ENCODE measurements around the gene PLCB2.

The PLCB2 gene

DNA sequence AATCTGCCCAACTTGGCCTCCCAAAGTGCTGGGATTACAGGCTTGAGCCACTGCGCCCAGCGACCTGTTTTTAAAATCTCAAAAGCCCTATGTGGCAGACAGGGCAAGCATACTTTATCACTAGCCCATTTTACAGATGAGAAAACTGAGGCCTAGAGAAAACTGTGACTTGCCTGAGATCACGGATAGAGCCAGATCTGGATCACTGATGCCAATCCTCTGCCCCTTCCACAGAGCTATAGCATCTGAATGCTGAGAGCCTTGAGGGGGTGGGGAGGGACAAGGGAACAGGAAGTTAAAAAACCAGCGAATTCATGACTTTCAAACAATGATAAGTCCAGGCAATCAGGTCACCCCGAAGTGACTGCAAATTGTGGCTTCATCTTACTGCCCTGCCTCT is 32.2 kb downstream of the PLCB2 start:
- FAIRE-seq (no peak), DNase-seq (ENCODE audit: extremely low spot score, insufficient read length, low read depth) (no peak)

DNA sequence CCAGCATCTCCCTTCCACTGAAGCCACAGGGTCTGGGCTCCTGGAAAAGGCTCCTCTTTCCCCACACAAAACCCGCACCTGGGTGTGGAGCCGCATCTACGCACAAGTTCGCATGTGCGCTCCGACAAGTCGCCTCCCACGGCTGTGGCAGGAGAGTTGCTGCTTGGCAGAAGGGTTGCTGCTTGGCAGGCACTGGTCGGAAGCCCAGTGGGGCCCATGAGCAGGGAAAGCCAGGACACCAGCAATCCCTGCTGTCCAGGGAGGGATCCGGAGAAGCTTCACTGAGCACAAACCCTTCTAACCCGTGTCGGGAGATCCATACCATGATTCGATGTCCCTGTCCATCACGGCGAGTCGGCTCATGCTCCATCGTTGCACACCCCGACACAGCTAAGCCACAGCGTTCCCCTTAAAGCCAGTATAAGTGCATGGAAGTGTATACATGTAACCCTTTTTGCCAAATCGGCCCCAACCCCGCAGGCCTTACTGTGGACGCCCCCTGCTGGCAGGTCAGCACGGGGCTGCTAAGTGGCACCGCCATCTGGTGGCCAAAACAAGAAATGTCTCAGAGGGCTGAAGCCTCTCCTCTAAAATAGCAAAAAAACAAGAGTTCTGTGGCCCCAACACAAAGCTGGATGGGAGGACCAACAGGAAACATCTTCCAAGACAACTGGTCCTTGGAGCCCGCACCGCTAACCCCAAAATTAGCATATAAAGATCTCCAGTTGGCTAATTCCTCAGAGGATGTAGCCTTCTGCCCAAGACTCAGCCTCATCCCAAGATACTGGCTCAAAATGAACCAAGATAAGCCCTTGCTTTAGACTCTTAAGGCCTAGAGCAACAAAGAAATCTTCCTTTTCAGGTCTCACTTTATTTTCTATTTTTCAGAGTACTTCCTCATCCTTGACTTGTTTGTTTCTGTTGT is 33.1 kb downstream of the PLCB2 start:
- peak; percentile 76 for DNase-seq (ENCODE audit: extremely low spot score, insufficient read length, low read depth)
- FAIRE-seq: peak; percentile 88

DNA sequence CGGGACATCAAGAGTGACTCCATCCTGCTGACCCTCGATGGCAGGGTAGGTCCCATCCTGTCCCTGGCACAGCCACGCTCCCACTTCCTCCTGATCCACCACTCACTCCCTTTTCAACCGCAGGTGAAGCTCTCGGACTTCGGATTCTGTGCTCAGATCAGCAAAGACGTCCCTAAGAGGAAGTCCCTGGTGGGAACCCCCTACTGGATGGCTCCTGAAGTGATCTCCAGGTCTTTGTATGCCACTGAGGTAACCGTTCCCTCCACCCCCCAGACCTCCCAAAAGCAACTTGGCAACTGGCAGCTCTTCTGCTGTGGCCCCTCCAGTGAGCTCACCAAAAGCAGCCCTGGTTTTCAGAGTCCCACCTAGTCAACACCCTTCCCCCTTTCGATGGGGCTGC is 34.3 kb downstream of the PLCB2 start:
- no peak for FAIRE-seq
- no peak for DNase-seq (ENCODE audit: extremely low spot score, insufficient read length, low read depth)

GRCh38 chr15:40272485-40273056 is 35.2 kb downstream of the PLCB2 start:
- DNase-seq (ENCODE audit: extremely low spot score, insufficient read length, low read depth) (no peak), FAIRE-seq (no peak)

DNA sequence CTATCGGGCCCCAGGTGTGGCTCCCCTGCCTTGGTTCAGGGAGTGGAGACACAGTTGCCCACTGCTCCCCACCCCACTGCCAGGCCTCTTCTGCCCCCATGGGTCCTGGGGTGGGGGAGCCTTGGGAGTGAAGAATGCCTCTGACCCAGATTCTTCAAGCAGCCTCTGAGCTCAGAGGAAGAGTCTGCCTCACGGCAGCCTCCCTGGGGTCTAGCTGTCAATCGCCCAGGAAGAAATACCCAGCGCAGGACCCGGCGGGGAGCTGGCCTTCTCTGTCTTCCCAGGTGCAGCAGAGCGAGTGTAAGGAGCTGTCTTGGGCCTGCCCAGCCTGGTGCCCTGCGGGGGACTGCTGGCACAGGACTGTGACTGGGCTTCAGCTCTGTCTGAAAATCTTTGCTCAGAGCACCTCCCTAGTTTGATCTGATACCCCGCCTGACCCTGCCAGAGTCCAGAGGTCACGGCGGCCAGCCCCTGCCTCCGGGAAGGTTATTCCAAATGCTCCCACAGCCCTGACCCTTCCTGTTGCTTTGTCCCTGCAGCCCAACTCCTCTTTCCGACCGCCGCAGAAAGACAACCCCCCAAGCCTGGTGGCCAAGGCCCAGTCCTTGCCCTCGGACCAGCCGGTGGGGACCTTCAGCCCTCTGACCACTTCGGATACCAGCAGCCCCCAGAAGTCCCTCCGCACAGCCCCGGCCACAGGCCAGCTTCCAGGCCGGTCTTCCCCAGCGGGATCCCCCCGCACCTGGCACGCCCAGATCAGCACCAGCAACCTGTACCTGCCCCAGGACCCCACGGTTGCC is 35.9 kb downstream of the PLCB2 start:
- no peak for DNase-seq (ENCODE audit: extremely low spot score, insufficient read length, low read depth)
- FAIRE-seq: no peak

GRCh38 chr15:40270246-40270995 is 37.3 kb downstream of the PLCB2 start:
- no peak for DNase-seq (ENCODE audit: extremely low spot score, insufficient read length, low read depth)
- FAIRE-seq: no peak

DNA sequence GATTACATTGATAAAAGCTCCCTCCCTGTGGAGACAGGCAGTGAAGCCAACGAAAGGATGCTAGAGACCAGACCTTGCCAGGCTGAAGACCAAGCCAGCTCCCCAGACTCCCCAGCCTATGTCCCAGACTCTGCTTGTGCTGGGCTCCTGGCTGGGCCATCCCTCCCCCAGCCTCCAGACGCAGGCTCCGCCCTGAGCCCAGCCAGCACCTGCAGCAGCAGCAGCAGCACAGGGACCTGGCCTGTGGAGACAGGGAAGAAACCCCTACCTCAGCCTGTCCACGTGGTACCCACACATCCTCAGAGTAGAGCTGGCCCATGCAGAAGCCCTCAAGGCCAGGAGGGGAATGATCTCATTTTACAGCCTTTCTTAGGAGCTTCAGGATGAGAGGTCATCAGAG is 38.1 kb downstream of the PLCB2 start:
- no peak for FAIRE-seq
- DNase-seq (ENCODE audit: extremely low spot score, insufficient read length, low read depth): no peak

DNA sequence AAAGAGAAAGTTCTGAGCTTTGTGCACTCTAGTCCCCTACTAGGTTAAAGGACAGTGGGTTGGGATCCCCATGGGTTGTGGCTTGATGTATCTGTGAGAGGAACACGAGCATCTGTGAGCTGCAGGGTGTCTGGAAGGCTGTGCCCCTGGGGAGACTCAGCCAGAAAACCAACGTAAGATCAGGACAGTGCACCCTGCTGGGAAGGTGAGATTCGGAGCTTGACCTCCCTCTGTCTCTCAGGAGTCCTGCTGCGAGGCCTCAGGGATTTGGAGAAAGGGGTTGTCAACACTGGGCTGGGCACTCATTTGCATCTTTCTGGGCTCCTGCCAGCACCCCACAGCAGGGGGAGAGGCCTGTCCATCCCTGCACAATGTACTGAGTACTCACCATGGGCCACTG is 40.1 kb downstream of the PLCB2 start:
- DNase-seq (ENCODE audit: extremely low spot score, insufficient read length, low read depth) (no peak), FAIRE-seq (no peak)

GRCh38 chr15:40266828-40267304 is 40.9 kb downstream of the PLCB2 start:
- FAIRE-seq (no peak), DNase-seq (ENCODE audit: extremely low spot score, insufficient read length, low read depth) (no peak)

GRCh38 chr15:40265875-40266274 is 41.9 kb downstream of the PLCB2 start:
- FAIRE-seq (no peak), DNase-seq (ENCODE audit: extremely low spot score, insufficient read length, low read depth) (no peak)

DNA sequence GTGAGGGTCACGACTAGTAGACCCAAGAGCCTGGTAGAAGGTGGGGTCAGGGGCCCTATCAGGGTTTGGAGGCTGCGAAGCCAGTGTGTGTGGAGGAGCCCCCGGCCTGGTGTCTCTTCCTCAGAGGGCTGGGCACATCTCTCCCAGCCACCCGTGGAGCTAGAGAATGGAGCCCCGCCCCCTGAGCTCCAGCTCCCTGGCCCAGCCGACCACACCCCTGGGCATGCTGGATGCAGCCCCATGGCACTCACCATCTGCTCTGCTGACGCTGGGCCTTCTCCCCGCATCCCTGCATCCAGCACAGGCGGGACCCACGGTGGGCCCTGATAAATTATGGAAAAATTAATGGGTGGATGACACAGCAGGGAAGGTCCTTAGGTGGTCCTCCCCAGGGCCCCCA is 42.4 kb downstream of the PLCB2 start:
- DNase-seq (ENCODE audit: extremely low spot score, insufficient read length, low read depth) (no peak), FAIRE-seq (no peak)

- FAIRE-seq (no peak), DNase-seq (ENCODE audit: extremely low spot score, insufficient read length, low read depth) (no peak)
Observed at GRCh38 chr15:40264321-40265153, 43.2 kb downstream of the PLCB2 start.

DNA sequence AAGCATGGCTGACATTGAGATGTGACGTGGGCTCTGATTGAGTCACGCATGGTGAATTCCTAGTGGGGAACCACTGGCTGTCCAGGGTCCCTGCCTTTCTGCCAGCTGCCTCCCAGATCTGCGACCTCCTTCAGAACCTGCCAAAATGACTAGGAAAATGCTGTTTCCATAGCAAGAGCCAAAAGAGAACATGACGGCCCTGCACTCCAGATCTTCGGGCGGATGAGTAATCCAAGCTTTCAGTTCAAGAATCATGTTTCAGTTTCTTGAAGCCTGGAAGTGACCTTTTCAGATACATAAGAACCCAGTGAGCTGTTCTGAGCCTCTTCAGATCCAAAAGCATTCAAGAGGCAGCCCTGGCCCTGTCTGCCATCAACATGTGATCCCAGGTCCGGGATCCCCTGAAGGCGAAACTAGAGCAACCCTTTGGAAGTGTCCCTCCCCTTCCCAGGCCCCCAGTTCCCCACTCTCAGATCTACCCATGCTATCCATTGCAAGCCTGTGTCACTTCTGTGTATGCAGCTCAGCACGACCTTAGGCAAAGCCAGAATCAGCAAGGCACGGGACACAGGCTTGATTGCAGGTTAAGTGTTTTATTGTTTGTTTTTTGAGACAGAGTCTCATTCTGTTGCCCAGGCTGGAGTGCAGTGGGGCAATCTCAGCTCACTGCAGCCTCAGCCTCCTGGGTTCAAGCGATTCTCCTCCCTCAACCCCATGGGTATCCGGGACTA is 44.5 kb downstream of the PLCB2 start:
- no peak for FAIRE-seq
- no peak for DNase-seq (ENCODE audit: extremely low spot score, insufficient read length, low read depth)

- FAIRE-seq: no peak
- no peak for DNase-seq (ENCODE audit: extremely low spot score, insufficient read length, low read depth)
Observed at GRCh38 chr15:40259021-40259420, 48.7 kb downstream of the PLCB2 start.

GRCh38 chr15:40258544-40258943 is 49.2 kb downstream of the PLCB2 start:
- FAIRE-seq (no peak), DNase-seq (ENCODE audit: extremely low spot score, insufficient read length, low read depth) (no peak)

DNA sequence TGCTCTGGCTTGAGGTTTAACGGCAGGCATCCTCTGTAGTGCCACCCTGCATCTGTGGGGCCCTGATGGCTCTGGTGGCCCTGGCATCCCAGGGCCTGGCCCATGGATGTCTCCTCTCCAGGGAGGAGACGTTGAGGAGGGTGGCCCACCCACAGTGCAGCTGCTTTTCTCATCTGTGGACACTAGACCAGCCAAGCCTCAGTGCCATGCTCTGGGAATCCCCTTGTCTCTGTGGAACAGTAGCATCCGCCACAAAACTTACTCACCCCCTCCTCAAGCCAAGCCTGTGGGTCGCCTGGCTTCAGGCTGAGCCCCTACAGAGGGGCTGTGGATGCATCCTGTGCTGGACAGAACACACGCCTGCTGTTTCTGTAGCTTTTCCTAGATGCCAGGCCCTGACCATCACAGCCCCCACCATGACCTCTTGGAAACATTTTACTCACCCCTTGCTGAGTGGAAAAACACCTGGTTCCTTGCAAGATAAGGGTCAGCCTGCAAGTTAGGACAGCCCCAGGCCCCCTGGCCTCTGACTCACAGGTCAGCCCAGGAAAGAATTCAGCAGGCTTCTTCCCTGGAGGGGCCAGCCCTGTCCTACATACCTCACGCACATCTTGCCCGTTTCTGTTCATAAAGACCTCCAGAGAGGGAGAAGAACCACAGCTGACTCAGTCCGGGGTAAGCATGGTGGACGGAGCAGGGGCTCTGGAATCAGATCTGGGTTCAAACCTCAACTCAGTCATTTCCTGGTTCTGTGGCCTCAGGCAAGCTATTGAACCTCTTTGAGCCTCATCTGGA is 49.9 kb downstream of the PLCB2 start:
- DNase-seq (ENCODE audit: extremely low spot score, insufficient read length, low read depth) (no peak), FAIRE-seq (no peak)

GRCh38 chr15:40256638-40257235 is 51.0 kb downstream of the PLCB2 start:
- DNase-seq (ENCODE audit: extremely low spot score, insufficient read length, low read depth) (no peak), FAIRE-seq (no peak)
